Effector CD8-positive, alpha-beta T cell (primary cell): Measurements from ENCODE around the gene MTUS2.

Experiments used
- DNase-seq: peaks from one replicate; lab custom pipeline; 2025; lab: John Stamatoyannopoulos, UW
- total RNA-seq, 4 experiments: gene quantifications; one replicate each; lab custom pipeline; 2026; lab: John Stamatoyannopoulos, UW

The MTUS2 gene
- total RNA-seq: 0 to 0.18 (median 0.05) reads per million in 4 experiments

- DNase-seq: no peak
These were observed at the start of gene MTUS2 for GRCh38 chr13:28820099-28821051. MTUS2 (plus strand) TSS chr13:28820339.

DNA sequence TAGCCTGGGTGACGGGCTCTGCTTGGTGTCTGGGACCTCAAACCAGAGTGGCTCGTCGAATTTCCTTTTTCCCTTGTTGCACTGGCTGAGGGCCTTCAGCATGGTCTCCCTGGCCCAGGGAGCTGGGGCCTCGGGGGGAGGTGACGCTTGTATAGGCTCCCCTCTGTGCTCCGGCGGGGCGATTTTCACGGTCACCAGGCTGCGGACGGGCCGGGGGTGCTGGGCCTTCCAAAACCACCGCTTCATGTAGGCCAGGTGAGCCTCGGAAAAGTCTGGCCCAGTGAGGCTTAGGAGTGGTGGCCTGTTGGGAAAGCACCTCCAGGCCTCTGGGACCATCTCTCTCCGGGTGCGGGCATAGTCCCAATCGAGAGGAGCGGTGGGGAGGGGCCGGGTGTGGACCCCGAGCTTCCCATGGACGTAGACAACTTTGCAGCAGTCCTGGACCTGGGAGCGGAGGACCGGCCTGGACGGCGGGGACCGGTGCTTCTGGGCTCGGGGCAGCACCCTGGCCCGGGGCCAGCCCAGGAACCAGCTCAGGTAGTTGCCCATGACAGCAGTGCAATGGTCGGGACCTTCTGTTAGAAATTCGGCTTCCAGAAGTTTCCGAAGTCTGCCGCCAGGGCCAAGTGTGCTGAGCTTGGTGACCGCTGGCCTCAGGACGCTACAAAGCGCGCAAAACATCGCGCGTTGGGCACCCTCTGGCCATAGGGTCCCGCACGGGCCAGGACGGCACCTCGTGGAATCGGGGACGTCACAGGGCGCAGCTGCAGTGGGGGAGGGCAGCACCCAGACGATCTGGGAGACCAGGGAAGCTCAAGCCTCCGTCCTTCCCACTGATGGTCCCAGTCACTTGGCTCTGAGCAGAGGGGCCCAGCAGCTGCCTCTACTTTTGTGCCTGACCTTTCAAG, 41.6 kb upstream of the MTUS2 start:
- no peak for DNase-seq

DNA sequence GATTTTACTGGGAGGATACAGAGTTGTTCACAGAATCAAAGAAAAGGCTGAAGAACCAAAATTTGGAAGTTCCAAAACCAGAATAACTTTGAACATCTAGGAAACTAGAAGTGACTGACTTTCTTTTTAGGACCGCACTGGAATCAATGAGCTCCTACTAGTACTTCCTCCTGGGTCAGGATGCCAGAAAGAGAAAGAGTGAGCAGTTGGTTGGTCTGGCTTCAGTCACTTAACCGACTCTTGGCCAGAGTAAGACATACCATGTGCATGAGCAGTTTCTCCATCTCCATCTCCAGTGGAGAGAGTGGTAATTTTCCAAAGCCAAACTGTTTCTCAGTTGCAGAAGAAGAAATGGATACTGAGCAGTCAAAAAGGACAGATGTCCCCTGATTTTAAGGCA, 27.1 kb upstream of the MTUS2 start:
- no peak for DNase-seq

GRCh38 chr13:28794396-28794795, 25.7 kb upstream of the MTUS2 start:
- no peak for DNase-seq

DNA sequence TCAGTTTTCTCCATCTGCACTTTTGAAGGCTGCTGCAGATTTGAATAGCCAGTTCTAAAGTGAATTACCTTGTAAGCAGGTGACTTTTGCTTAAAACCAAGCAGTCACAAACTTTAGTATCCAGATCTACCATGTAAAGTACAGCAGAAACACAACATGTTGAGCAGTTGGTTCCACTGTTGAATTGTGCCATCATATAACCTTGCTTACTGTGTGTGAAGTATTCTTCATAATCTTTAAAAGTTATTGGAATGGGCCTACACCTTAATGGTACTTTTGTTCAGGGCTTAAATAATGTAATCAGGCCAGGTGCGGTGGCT, 23.2 kb upstream of the MTUS2 start:
- DNase-seq: no peak

DNA sequence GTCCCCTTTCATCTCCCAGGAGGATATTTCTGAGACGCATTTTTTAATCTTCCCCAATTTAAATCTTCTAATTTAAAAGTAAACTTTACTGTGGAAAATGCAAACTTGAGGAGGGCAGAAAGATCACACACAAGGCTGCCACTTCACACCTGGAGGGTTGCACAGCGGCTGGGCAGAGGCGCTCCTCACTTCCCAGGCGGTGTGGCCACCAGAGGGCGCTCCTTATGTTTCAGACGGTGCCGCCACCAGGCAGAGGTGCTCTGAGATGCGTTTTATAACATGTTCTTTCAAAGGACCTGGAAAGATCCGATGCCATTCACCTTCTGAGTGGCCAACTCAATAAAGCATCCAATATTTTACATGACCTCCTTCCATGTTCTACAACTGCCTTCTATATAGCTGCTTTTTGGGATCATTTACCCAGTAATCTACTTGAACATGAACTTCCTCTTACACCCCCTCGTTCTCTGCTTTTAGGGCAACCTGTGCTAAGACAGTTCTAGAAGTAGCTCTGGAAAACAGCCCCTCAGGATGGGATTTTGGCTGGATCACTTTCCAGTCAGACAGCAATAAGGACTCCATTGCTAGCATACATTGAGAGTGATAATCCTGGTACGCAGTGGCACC, 14.8 kb upstream of the MTUS2 start:
- DNase-seq: no peak

DNA sequence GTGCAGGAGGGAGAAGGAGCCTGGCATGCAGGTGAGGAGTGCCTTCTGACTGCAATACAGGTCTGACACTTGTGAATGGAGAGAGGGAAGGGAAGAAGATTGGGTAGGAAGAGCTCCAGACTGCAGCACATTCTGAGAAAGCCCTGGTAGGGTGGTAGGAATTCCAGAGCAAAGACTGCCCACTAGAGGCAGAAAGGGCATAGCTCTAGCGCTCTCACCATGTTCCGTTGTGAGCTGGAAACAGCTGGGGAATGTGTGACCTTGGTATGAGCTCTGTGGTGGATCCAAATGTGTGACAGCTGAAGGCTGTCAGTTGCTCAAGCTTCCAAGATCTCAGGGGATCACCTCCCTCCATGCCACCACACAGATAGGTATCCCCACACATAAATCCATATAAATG, 2.9 kb upstream of the MTUS2 start:
- no peak for DNase-seq

- DNase-seq: no peak
These were observed 951 bp upstream of the MTUS2 start for GRCh38 chr13:28819046-28819730.

DNA sequence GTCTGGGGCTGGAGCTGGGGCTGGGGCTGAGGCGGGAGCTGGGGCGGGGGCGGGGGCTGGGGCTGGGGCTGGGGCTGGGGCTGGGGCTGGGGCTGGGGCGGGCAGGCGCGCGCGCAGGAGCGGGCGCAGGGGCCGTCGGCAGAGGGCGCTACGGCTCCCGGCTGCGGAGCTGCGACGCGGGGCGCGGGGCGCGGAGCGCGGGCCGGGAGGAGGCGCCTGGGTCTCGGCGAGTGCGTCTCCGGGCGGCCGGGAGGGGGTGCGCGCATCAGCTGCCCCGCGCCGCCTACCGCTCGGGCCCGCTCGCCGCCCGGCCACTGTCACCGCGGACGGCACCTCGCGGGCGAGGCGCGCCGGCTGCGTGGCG, 422 bp upstream of the MTUS2 start:
- no peak for DNase-seq

DNA sequence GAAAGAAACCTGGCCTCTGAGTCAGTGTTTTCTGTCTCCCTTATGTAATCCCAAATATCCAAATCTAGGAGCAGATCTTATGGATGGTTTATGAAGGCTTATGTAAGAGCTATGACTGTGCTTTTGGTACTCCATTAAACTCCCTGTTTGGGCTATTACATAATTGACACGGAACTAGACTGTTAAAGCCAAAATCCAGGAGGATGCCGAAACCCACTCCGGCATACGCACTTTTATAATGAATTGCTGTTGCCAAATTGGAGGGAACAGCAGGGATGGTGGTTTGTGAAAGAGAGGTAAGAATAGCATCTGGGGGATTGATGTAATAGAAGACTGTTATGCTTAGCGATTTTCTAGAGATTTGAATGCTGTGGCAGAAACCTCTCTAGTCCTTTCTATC, 2.0 kb downstream of the MTUS2 start:
- no peak for DNase-seq

- no peak for DNase-seq
These were observed 2.7 kb downstream of the MTUS2 start for GRCh38 chr13:28822801-28823200.

DNA sequence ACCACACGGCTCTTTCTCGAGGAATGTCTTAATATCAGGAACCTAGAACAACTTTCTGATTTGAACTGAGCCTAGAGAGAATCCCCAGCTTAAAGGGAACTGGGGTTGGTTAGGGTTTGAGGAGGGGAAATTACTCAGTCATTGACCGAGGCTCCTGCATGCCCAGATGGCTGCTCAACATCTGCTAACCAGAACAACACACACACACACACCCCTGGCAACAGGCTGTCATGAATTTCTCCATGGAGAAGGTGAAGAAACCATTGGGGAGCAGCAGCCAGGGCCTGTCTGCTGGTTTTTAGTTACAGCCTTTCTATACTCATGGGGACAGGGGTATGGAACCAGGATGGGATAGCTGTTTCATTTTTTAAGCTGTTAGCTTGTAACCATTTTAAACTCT, 5.2 kb downstream of the MTUS2 start:
- no peak for DNase-seq

DNA sequence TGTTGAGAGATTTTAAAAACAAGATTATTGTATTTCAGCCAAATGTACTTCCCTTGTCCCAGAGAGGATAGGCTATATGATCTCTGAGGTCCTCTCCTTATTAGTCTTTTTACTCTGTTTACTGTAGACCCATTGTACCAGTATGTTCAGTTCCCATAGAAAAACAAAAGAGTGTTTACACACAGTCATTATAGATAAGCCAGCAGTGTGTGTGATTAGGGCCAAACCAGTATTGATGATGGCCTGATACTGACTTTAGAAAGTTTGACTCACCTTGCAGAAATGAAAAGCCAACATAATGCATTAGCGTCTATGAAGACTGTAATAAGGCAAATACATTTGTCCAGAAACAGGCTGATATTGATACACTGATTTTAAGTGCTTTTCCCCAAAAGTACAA, 6.2 kb downstream of the MTUS2 start:
- no peak for DNase-seq

- no peak for DNase-seq
These were observed 10.4 kb downstream of the MTUS2 start for GRCh38 chr13:28830580-28830979.

DNA sequence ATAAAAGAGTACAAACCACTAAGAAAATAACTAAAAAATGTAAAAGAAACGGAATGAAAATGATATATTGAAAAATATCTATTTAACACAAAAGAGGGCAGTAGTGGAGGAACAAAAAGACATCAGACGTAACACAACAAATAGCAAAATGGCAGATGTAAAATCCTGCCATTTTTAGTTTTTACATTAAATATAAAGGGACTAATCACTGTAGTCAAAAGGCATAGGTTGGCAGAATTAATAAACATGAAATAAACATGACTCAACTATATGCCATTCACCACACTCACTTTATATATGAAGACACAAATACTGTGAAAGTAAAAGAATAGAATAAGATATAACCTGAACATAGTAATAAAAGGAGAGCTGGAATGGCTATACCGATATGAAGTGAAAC, 11.0 kb downstream of the MTUS2 start:
- no peak for DNase-seq

- no peak for DNase-seq
These were observed 17.0 kb downstream of the MTUS2 start for GRCh38 chr13:28837111-28837510.

GRCh38 chr13:28843639-28844038, 23.5 kb downstream of the MTUS2 start:
- DNase-seq: no peak

DNA sequence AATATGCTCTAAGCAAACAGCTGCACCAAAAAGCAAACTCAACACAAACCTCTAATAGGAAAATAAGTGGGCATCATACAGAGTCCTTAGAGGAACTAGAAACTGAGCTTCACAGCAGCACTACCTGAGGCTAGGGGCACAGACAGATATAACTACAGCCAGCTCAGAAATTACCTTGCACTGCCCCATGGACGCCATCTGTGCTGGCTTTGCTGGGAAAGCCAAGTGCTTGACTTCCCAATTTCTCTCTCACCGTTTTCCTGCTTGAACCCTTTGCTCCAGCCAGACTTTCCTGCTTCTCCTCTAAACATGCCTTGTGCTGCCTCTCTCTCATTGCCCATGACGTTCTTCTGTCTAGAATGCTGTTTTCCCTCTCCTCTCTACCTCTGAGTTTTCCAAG, 29.3 kb downstream of the MTUS2 start:
- DNase-seq: no peak

DNA sequence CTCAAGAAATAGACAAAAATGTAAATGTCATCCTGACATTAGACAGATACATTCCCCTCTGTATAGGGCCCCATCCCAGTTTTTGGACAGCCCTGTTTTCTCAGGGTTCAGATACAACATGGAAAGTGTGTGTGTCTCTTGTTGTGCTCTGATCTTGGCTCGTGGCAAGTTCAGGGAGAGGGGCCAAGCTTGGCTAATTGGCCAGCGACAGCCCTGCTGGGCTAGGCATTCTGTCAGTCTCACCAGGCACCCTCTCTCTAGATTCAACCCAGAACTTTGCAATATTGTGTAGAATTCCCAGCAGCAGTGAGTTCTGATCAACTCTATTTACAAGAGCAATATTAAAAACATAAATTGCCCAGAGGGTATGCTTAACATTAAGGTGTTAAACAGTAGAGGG, 30.1 kb downstream of the MTUS2 start:
- no peak for DNase-seq

- no peak for DNase-seq
These were observed 31.3 kb downstream of the MTUS2 start for GRCh38 chr13:28851422-28851821.

DNA sequence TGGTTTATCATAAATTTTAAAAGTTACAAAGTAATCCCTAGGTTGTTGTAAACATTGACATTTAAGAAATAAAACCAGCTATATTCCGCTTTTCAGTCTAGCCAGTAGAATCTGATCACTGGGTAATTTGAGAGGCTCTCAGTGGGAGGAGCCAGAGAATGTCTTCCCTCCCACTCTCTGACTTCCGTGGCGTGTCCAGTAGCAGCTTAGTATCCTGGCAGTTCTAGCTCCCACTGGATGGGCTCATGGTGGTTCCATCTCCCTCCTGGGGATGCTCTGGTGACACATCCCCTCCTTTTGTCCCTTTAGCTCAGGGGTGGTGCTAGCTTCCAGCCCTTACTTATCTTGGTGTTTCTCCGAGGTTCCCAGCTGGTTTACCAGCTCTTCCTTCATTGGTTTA, 34.5 kb downstream of the MTUS2 start:
- DNase-seq: no peak

DNA sequence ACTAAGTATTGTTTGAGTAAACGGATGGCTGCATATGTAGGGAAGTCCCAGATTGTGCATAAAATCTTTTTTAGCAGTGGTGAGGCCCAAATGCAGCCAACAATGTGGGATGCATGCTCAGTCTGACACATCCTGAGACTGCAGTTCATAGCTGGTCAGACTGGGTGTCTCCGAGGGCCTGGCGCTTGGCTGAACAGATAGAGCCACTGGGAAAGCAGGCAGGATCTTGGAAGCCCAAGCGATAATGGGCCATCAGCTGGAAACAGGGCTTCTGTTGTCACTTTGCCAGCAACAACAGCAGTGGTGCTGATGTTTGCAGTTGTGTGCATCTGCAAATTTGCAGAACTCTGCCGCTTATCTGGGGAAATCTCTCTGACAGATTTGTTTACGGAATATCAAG, 36.1 kb downstream of the MTUS2 start:
- no peak for DNase-seq
